Hippocampal formation (tissue), 2 donors: ENCODE results near the gene ZNHIT1.

Experiments
- DNase-seq, 2 donors: peaks; one replicate each; lab custom pipeline; 2025; lab: John Stamatoyannopoulos, UW

ZNHIT1 gene

DNA sequence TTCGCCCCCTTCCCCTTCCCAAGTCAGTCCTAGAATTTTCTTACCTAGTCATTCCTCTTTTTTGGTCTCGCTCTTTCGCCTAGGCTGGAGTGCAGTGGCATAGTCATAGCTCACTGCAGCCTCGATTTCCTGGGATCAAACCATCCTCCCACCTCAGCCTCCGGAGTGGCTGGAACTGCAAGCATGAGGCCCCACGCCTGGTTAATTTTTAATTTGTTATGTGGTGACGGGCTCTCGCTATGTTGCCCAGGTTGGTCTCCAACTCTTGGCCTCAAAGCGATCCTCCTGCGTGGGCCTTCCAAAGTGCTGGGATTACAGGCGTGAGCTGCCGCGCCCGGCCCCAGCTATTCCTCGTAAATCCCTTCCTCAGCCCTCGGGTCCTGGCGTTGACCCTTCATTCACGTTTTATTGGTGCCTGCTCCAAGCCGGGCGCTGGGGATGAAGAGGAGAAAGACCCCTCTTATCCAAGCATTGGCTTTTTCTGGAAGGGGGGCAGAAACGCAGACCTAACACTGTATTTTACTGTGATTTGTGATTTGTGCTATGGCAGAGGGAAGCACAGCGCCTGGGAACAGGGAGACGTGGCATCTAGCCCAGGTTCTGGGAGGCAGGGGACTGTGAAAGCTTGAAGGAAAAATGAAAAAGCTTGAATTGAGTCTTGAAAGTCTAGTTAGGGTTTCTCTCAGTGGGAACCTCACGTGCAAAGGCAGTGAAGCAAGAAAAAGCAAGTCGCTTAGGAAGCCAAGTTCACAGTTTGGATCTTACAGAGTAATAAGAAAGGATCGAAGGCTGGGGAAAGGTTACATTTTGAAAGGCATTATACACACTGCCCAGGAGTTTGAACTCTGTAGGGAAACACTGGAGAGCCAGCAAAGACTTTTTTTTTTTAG, 516 bp downstream of the ZNHIT1 start:
- DNase-seq, result no peak

DNA sequence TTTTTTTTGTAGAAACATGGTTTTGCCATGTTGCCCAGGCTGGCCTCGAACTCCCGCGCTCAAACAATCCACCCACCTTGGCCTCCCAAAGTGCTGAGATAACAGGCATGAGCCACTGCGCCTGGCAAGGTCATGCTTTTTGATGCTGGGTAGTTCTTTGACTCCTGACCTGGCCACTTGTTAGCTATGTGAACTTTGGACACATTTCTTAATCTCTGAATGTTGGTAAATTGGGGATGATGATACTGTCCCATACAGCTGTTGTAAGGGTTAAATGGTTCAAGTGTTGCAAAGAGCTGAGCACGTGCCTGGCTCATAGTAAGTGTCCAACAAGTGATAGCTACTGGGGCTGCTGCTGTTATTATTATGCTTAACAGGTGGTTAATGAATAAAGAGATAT, 2.3 kb downstream of the ZNHIT1 start:
- DNase-seq, result no peak

DNA sequence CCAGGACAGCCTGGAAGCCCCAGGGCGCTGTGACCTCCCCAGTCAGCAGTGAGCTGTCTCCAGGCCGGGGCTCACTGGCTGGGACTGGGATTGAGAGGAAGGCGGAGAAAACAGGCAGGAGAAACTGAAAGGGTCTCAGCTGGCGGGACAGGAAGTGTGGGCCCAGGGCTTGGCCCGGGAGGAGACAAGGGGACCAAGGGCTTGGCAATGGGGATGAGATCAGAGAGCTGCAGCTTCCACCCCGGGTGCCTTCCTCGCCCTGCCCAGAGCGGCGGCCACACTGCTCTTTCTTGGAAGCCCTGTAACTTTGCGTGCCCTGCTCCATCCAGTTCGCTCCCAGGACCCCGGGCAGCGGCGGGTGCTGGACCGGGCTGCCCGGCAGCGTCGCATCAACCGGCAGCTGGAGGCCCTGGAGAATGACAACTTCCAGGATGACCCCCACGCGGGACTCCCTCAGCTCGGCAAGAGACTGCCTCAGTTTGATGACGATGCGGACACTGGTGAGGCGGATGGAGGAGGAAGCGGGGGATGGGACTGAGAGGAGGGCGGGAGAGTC, 4.4 kb downstream of the ZNHIT1 start:
- DNase-seq, result no peak

DNA sequence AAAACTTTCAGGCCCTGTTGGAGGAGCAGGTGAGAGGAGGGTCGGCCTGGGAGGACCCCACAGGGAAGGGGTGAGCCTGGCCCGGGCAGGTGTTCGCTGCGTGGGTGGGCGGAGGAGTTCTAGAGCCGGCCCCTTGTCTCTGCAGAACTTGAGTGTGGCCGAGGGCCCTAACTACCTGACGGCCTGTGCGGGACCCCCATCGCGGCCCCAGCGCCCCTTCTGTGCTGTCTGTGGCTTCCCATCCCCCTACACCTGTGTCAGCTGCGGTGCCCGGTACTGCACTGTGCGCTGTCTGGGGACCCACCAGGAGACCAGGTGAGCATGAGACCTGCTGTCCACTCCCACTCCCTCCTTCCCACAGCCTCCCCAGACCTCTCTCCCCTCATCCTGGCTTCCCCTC, 5.6 kb downstream of the ZNHIT1 start:
- no peak for DNase-seq

DNA sequence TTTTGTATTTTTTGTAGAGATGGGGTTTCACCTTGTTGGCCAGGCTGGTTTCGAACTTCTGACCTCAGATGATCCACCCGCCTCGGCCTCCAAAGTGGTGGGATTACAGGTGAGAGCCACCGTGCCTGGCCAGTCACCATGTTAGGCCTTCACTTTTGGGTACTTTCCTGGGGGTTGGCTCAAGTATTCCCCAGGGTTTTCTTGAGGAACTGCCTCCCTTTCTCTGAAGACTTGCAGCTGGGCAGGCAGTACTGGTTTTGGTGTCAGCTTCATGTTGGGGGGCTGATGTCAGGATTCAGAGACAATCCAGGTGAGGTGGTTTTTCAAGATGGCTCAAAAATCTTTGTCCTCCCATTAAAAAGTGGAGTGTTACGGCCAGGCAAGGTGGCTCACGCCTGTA, 7.7 kb downstream of the ZNHIT1 start:
- DNase-seq, result no peak

DNA sequence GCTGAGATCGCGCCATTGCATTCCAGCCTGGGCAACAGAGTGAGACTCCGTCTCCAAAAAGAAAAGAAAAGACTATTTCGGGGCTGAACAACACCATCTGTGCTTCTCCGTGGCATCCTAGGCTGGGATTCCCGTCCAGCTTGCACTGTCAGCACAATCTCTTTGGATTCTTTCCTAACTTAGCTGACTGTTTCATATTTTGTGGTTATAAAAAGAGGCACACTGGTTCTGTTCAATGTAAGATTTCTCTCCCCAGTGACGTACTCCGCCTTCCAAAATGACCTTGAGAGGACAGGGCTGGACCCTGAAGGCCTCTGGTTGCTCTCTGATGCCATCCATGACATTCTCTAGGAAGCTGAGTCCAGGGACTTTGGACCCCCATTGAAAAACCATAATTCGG, 8.8 kb downstream of the ZNHIT1 start:
- no peak for DNase-seq

DNA sequence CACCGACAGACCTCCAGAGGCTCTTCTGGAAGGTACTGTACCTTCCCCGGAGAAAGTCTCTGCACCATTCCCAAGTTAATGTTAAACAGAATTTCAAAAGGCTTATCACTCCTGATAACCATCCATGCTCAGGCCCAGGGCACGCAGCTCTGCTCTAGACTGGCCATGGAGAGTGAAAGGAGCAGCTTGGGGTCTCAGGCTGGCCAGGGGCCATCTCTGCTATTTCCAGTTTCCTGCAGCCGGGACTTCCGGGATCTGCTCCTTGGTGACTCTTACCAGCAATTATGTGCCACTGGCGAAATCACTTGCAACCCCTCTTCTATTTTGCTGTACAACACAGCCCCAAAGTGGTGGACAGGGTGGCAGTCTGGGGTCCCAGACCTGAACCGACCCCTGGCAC, 13.7 kb downstream of the ZNHIT1 start:
- no peak for DNase-seq

DNA sequence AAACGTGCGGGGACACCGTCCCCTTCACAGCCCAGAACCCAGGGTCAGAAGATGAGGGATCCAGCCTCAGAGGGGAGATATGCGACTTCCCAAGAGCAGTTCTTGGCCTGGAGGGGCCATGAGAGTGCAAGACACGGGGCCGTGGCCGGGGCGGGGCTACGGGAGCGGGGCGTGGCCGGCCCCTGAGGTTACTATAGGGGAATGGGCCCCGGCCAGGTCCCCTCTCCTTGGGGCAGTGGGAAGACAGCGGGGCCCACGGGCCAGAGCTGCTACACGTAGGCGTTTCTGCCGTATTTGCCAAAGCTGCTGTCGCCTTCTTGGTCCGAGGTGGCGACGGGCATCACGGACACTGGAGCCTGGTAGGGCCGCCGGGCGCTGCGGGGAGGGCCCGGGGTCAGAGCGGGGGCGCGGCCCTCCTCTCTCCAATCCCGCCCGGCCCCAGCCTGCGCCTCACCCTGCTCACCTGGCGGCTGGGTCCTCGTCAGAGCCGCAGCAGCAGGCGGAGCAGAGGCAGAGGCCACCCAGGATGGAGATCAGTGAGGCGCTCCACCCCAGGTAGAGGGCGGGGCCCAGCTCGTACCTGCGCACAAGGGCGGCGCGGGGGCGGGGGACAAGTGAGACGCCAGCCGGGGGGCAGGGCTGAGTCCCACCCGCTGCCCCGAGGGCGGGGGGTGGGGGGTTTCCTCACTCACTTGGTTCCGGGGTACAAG, 14.3 kb downstream of the ZNHIT1 start:
- DNase-seq, result no peak

DNA sequence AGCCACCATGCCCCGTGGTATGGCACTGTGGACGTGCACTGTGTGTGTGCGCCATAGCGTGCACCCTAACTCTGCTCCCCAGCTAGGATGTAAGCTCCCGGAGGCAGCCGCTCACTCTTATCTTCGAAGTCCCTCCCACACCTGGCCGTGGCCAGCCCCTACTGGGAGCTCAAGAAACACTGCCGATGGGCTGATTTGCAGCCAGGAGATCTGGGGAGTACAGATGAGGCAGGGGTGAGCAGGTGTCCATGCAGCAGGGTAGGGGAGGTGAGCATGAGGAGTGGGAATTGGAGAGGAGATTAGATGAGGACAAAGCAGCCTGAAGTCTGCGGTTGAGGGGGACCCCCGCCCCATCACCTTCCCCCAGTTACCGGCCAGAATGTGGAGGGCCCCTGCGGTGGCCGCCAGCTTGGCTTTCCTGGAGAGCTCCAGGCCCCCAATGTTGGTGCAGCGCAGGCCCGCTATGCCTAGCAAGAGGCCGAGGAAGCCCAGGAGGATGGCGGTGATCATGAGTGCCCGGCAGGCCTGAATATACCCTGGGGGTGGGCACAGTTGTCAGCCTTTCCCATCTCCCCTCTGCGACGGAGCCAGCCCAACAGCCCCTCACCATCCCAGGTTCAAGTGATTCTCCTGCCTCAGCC, 16.1 kb downstream of the ZNHIT1 start:
- no peak for DNase-seq

DNA sequence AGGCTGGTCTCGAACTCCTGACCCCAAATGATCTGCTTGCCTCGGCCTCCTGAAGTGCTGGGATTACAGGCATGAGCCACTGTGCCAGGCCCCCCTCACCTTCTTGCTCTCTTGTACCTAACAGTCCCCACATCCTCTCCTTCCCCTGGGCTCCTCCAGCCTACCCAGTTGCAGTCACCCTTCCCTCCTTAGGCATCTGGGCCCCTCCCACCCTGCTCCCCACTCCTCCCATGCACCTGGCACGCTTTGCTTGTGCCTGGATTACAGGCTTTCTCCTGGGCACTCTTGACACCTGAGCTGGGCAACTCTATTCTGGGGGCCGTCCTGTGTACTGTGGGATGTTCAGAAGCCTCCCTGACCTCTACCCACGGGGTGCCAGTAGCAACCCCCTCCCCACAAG, 16.7 kb downstream of the ZNHIT1 start:
- no peak for DNase-seq

DNA sequence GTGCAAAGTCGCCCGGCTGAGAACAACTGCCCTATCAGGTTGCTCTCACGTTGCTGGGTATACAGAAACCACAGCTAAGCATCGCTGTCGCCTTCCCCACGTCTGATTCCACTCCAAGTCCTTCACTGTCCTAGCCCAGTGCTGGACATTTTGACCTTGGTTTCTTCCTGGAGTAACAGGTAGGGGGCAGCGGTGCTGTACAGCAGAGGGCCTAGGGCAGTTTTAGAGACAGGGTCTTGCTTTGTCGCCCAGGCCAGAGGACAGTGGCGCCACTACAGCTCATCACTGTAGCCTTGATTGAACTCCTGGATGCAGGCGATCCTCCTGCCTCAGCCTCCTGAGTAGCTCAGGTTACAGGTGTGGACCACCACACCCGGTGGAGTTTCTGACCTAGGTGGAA, 17.1 kb downstream of the ZNHIT1 start:
- DNase-seq, result no peak

DNA sequence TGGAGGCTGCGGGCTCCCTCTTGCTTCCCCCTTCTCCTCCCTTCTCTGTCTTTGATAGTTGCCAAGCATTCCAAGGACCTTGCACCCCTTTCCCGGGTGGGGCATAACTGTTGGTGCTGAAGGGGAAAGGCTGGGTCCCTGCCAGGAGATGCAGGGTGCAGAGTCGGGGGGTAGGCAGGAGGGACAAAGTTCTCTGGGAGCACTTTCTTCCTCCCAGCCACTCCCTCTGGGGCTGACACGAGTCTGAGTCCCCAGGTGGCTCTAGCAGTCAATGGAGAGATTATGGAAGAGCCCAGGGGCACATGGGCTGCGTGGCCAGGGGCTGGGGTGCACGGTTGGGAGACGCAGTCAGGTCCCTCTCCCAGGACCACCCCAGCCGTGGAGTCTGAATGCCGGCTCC, 17.6 kb downstream of the ZNHIT1 start:
- no peak for DNase-seq

DNA sequence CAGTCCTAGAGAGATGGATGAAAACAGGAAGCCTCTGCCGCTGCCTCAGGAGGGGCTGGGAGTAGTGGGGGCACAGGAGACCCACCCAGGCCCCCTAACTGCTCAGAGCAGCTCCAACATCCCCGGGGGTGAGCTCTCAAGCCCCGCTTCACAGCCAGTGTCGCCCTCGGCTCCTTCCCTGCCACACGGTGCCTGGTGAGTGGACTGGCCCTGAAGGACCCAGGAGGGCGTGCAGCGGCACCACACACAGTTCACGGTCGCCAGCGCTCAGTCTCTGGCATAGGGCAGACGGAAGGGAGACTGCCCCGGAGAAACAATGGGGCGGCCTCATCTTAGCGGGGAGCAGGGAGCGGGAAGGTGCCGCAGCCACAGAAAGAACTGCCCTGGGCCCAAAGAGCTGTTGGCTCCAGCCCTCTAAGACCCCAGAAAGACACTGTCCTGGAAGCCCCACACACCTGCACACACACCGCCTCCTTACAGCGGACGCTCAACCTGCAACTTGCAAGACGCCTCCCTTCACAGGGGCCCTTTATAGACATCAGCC, 18.4 kb downstream of the ZNHIT1 start:
- no peak for DNase-seq

DNA sequence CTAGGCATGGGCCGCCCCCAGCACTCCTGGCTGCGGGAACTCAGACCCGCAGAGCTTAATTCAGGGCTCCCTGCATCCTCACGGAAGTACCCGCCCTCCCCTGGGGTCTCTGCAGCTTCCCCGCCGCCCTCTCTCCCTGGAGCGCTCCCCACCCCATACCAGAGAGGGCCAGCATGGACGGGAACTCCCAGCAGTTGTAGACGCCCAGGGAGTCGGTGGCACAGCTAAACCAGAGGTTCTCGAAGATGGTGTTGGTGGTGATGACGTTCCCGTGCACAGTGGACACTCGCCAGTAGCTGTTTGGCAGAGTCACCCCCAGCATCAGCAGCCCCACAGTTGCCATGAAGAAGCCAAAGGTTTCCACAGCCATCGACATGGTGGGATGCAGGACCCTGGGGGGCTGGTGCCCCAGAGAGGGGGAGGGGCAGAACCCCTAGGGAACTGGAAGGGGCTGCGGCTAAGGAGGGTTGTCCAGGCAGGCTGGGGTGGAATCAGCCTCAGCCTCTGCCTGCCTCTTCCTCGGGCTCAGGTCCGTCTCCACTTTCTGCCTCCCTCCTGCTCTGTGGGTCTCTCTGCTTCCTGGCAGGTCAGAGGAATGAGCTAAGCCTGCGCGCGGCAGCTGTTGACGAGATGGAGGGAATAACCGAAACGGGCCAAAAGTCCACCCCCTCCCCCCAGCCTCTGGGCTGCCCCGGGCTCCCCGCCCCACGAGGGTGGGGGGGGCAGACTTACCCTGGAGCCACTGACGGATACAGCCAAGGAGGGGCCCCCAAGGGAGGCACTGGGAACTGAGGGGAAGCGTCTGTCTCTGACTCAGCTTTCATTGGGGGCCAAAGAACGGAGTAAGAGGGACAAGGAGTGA, 19.5 kb downstream of the ZNHIT1 start, which contains the start of gene CLDN15:
TSS of gene CLDN15 (minus strand) at position 597 of the 862 bp plus-strand sequence. CDS start at position 376, 221 bp downstream.
- DNase-seq, result peak in 1 of 2 donors; percentile 11

DNA sequence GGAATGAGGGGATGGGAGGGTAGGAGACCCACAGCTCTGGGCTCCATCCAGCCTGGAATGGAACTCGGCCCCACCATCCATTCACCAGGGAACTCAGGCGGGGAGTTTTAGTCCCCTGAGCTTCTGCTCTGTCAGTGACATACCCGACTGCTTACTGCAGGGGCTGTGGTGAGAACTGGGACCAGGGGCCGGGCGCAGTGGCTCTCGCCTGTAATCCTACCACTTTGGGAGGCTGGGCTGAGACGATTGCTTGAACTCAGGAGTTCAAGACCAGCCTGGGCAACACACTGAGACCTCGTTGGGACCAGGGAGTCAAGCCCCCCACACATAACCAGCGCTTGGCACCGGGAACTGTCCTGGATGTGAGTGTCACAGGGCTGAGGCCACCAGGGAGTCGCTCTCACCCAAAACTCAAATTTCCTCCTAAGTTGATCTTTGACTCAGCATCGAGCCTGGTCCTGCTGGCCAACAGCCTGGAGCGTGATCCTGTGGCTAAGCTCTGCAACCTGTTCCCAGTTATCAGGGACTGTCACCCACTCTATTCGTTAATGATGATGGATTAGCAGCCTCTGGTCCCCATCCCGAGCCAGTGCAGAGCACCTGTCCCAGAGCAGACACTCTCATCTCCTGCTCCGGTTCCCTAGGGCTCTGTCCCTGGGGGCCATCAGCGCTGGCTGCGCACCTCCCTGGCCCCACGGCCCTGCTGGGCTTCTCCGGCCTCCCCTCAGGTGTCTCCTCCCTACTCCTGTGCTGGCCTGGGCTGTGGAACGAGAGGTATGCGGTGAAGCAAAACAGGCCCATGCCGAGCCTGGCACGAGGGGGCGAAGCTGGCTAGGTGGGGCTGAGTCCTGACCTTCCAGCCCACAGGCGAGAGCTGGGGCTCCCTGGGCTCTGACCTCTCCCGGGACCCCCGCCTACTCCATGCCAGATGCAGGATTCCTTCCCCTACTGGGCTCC, 20.5 kb downstream of the ZNHIT1 start:
- DNase-seq, result no peak

DNA sequence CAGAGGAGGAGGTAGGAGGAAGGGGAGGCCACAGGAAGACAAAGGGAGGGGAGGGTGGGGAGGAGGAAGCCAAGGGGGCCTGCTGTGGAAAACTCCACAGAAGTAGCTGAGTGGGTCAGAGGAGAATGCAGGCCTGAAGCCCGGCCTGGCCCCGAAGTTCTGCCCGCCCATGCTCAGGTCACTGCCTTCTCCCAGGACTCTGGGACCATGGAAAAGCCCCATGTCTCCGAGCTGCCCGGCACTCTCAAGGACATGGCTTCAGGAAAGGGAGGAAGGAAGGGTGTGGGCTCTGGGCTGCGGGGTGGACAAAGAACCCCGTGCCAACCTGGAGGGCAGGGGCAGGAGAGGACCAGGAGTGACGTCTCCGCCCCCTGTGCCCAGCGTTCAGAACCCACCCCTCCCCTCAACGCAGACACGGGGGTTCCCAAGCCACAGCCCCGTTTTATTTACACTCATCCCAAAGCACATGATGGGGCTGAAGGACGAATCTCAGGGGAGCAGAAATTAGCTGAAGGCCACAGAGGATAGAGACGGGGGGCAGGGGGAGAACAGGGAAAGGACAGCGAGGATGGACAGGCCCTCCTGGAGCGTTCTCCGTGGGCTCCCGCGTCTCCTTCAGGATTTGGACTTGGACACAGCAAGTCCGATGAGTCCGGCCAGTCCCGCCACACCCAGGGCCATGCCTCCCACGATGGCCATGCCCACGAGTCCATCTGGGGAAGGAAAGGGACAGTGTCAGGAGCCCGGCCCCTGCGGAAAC, 21.4 kb downstream of the ZNHIT1 start:
- no peak for DNase-seq

DNA sequence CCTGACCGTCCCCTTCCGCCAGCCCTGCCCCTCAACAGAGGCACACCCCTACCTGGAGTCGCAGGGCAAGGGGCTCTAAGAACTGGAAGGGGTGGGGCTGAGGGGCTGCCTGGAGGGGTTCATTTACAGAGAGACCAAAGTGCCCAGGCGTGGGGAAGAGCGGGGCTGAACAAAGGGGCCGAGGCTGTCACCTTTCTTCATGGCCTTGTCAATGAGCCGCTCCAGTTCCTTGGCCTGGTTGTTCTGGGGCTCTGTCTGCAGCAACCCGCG, 21.9 kb downstream of the ZNHIT1 start:
- DNase-seq, result no peak

DNA sequence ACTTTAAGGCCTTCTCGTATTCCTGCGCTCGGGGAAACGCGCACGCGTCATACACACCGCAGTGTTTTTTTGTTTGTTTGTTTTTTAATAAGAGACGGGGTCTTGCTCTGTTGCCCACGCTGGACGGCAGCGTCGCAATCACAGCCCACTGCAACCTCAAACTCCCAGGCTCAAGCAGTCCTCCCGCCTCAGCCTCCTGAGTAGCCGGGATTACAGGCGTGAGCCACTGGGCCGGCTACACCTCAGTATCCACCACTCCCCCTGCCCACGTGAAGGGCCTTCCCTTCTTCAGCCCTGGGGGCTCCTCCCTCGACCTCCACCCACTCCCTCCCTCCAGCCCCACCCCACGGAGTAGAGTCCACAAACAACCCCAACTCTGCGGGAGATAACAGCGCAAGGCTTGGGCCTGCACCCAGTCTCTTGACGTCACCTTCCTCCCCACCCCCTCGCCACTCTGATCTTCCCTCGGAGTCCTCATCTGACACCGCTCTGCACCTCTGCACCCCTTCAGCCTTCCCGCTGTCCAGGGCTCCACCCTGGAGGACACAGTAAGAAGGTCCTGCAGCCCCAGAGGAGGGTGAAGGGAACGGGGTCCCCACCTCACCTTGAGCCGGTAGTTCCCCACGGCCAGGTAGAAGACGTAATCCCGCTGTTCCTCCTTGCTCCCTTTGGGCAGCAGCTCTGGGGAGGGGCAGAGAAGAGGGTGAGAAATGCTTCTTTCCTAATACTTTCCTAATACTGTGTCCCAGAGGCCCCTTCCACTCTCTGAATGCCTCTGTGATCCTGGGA, 22.5 kb downstream of the ZNHIT1 start:
- DNase-seq, result no peak

DNA sequence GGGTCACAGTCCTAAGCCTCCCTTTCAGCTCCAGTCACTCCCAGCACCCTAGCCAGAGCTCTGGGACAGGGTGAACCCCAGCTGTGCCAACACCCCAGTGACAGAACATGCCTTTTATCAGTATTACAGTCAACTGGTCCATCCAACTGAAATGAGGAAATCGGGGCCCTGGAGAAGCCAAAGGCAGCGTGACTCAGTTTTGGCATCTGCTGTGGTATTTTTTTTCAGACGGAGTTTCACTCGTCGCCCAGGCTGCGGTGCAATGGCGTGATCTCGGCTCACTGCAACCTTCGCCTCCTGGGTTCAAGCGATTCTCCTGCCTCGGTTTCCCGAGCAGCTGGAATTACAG, 23.0 kb downstream of the ZNHIT1 start:
- no peak for DNase-seq
